ENCODE data around the gene TAF4. TPM values are rescaled to one million over a fixed set of nuclear protein-coding genes. Genes with fewer than 3 reads are reported as not detected.
"Not testable (repeated sequence)": the region's sequence is repeated elsewhere in the genome, so short reads cannot be mapped to it uniquely, and the experiment has no call there.

Gene TAF4
- total and polyA plus RNA-seq, 2 donors from 2014 or later, result 3.7 to 18.4 TPM

DNA sequence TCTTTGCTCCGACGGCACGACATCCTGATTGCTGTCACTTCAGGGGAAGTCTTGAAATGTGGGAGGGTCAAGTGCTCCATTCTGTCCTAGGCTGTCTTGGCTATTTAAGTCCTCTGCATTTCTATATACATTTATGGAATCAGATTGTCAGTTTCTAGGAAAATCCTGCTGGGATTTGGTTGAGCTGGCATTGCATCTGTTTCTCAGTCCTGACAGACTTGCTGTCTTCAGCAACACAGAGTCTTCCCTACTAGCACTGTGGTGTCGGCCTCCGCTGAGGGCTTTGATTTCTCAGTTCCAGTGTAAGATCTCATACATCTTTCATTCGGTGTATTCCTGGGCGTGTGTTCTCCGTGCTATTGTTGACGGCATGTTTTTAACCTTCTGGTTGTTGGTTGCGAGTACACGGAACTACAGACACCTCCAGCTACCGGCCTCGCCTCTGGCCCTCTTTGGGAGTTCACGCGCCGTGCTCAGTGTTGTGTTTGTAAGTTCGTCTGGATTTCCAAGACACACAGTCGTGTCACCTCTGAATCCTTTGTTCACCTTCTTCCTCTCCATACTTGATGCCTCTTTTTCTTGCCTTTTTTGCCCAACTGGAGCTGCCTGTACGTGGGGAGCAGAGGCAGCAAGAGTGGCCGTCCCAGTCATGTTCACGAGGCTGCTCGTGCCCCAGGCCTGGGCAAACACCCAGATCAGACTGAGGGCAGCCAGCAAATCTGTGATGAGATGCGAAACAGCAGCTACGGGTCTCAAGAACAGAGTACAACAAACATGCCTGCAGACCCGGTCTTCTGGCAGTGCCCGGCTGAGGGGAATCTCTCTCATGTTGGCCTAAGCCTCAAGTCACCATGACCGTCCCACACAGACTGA lies 92.8 kb downstream of the TAF4 start:
- intact Hi-C loops (cut with DNase I), result no loop called here
- H3K9ac ChIP-seq (ENCODE audit: low read length in 3 of 3), result no peak overlapping the region
- H3K4me1 ChIP-seq (ENCODE audit: control insufficient read depth in 2 of 3, insufficient read depth in 2 of 3, low read depth in 1 of 3, low read length in 3 of 3), result no peaks in the 10 kb centered on the region

DNA sequence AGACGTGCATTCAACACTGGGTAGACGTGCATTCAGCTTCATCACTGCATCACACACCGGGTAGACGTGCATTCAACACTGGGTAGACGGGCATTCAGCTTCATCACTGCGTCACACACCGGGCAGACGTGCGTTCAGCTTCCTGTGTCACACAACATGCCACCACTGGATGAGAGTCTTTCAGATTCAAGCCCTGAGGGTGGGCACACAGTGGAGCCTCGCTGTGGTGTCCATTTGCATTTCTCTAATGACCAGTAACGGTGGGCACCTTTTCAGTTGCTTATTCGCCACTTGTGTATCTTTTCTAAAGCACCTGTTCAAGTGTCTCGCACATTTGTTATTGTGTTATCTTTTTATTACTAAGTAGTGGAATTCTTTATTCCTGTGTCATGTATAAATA lies 94.1 kb downstream of the TAF4 start:
- DNase-seq; FAIRE-seq; H3K4me1 ChIP-seq (ENCODE audit: control insufficient read depth in 2 of 3, insufficient read depth in 2 of 3, low read depth in 1 of 3, low read length in 3 of 3); intact Hi-C loops (cut with DNase I); H3K9me3 ChIP-seq (ENCODE audit: control insufficient read depth in 2 of 3, insufficient read depth in 1 of 3, low read length in 3 of 3); H3K27ac ChIP-seq (ENCODE audit: low read depth in 2 of 2, low read length in 2 of 2); H3K4me3 ChIP-seq (ENCODE audit: low read length in 3 of 3); H3K9ac ChIP-seq (ENCODE audit: low read length in 3 of 3); H3K27me3 ChIP-seq (ENCODE audit: control insufficient read depth, insufficient read depth, low read length): not testable (repeated sequence)
- H3K36me3 ChIP-seq (ENCODE audit: control insufficient read depth in 2 of 3, insufficient read depth in 3 of 3, low read length in 3 of 3), result peaks cover 4 to 28% (median 10%) of the 10 kb centered on the region in 3 donors

More for the DNA sequence above, 92.8 kb downstream of the TAF4 start:
- Histone ChIP-seq H3K27me3 (ENCODE audit: control insufficient read depth, insufficient read depth, low read length) (no peaks in the 10 kb centered on the region), H3K27ac (ENCODE audit: low read depth in 2 of 2, low read length in 2 of 2) (no peak overlapping the region), H3K36me3 (ENCODE audit: control insufficient read depth in 2 of 3, insufficient read depth in 3 of 3, low read length in 3 of 3) (peaks cover 4 to 29% (median 10%) of the 10 kb centered on the region in 3 donors), H3K4me3 (ENCODE audit: low read length in 3 of 3) (no peak overlapping the region), H3K9me3 (ENCODE audit: control insufficient read depth in 2 of 3, insufficient read depth in 1 of 3, low read length in 3 of 3) (no peaks in the 10 kb centered on the region)
- DNase-seq, result no peak
- TF ChIP-seq, protein P1, sequence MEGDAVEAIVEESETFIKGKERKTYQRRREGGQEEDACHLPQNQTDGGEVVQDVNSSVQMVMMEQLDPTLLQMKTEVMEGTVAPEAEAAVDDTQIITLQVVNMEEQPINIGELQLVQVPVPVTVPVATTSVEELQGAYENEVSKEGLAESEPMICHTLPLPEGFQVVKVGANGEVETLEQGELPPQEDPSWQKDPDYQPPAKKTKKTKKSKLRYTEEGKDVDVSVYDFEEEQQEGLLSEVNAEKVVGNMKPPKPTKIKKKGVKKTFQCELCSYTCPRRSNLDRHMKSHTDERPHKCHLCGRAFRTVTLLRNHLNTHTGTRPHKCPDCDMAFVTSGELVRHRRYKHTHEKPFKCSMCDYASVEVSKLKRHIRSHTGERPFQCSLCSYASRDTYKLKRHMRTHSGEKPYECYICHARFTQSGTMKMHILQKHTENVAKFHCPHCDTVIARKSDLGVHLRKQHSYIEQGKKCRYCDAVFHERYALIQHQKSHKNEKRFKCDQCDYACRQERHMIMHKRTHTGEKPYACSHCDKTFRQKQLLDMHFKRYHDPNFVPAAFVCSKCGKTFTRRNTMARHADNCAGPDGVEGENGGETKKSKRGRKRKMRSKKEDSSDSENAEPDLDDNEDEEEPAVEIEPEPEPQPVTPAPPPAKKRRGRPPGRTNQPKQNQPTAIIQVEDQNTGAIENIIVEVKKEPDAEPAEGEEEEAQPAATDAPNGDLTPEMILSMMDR (IDR thresholded peaks at IDR 0.05; ENCODE audit: borderline replicate concordance, extremely low read depth, insufficient read depth), result no peak
- no peak for FAIRE-seq

DNA sequence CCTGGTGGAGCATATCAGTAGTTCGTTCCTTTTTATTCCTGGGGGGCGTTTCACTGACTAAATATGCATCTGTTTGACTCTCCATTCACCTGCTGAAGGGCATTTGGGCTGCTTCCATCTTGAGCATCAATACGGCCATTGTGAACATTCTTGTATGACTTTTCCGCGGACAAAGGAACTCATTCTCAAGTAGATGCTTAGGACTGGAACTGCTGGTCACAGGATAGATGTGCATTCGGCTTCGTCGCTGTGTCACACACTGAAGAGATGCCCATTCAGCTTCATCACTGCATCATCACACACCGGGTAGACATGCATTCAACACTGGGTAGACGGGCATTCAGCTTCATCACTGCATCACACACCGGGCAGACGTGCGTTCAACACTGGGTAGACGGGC lies 95.3 kb downstream of the TAF4 start:
- H3K27me3 ChIP-seq (ENCODE audit: control insufficient read depth, insufficient read depth, low read length), result no peaks in the 10 kb centered on the region
- H3K27ac ChIP-seq (ENCODE audit: low read depth in 2 of 2, low read length in 2 of 2), result no peak overlapping the region
- no peak overlapping the region for H3K4me3 ChIP-seq (ENCODE audit: low read length in 3 of 3)
- H3K9ac ChIP-seq (ENCODE audit: low read length in 3 of 3), result no peak overlapping the region
- TF ChIP-seq, protein P1 (IDR thresholded peaks at IDR 0.05; ENCODE audit: borderline replicate concordance, extremely low read depth, insufficient read depth), result no peak
- H3K36me3 ChIP-seq (ENCODE audit: control insufficient read depth in 2 of 3, insufficient read depth in 3 of 3, low read length in 3 of 3), result peaks cover 4 to 21% (median 10%) of the 10 kb centered on the region in 3 donors
- intact Hi-C loops (cut with DNase I), result no loop called here
- H3K9me3 ChIP-seq (ENCODE audit: control insufficient read depth in 2 of 3, insufficient read depth in 1 of 3, low read length in 3 of 3), result no peaks in the 10 kb centered on the region
- FAIRE-seq (no peak), DNase-seq (no peak)
- no peaks in the 10 kb centered on the region for H3K4me1 ChIP-seq (ENCODE audit: control insufficient read depth in 2 of 3, insufficient read depth in 2 of 3, low read depth in 1 of 3, low read length in 3 of 3)

DNA sequence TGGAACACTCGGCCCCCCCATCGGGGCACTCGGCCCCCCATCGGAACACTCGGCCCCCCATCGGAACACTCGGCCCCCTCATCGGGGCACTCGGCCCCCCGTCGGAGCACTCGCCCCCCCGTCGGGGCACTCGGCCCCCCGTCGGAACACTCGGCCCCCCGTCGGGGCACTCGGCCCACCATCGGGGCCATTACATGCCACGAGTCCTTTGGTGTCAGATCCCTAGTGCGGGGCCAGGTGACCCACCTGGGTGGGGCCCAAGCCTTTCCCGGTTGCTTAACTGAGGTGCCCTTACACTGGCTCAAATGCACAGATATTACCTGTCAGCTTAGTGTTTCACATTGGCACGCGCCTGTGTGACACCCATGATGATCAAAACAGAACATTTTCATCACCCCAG lies 95.9 kb downstream of the TAF4 start:
- no peak for FAIRE-seq
- H3K9ac ChIP-seq (ENCODE audit: low read length in 3 of 3), result no peak overlapping the region
- no peaks in the 10 kb centered on the region for H3K4me1 ChIP-seq (ENCODE audit: control insufficient read depth in 2 of 3, insufficient read depth in 2 of 3, low read depth in 1 of 3, low read length in 3 of 3)
- H3K36me3 ChIP-seq (ENCODE audit: control insufficient read depth in 2 of 3, insufficient read depth in 3 of 3, low read length in 3 of 3), result peaks cover 4 to 21% (median 10%) of the 10 kb centered on the region in 3 donors
- H3K27ac ChIP-seq (ENCODE audit: low read depth in 2 of 2, low read length in 2 of 2), result no peak overlapping the region
- H3K27me3 ChIP-seq (ENCODE audit: control insufficient read depth, insufficient read depth, low read length), result no peaks in the 10 kb centered on the region
- no peak for DNase-seq
- no peaks in the 10 kb centered on the region for H3K9me3 ChIP-seq (ENCODE audit: control insufficient read depth in 2 of 3, insufficient read depth in 1 of 3, low read length in 3 of 3)
- intact Hi-C loops (cut with DNase I), result no loop called here
- TF ChIP-seq, protein P1 (IDR thresholded peaks at IDR 0.05; ENCODE audit: borderline replicate concordance, extremely low read depth, insufficient read depth), result no peak
- H3K4me3 ChIP-seq (ENCODE audit: low read length in 3 of 3), result no peak overlapping the region

Data from kidney (tissue), 14 donors.